Limb (tissue), 2 donors: ENCODE measurements around the gene IP6K3.

Experiments used
- DNase-seq, 2 donors: peaks; one replicate each; pipeline ENCODE4 v3.0.0-alpha.2; 2016; ENCODE audit errors: extremely low spot score in 2 of 2

IP6K3 gene

DNA sequence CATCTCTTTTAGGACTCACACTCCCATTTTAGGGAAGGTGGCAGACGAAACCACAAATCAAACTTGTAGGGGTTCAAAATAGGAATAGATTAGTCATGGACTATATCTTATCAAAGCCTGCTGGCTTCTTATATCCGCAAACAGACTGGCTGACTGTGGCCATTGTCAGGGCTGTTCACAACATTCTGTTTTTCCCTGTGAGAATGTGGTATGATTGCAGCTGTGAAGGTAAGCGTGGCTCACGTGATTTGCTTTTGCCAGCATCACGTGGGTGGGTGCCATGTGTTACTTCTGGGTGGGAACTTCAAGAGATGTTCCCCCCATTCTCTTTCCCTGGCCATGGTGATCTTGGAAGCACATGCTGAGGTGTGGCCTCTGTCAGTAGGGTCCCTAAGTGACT lies 5.9 kb downstream of the IP6K3 start:
- no peak for DNase-seq

DNA sequence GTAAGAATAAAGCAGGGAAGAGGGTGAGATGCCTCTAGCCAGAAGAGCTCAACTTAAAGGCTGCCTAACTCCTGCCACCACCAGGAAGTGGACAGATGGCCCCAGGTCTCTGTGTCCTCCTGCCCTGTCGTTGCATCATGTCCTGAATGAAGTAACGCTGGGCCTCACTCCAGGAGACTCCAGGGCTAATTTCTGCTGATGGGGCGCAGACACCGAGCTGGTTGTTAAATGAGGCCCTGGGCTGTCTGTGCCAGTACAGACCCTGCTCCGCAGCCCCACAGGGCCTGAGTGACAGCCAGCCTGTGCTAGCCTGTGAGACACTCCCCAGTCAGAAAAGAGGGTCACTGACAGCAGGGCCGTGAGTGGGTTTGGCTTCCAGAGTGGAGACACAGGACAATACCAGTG lies 6.5 kb downstream of the IP6K3 start:
- DNase-seq: no peak

DNA sequence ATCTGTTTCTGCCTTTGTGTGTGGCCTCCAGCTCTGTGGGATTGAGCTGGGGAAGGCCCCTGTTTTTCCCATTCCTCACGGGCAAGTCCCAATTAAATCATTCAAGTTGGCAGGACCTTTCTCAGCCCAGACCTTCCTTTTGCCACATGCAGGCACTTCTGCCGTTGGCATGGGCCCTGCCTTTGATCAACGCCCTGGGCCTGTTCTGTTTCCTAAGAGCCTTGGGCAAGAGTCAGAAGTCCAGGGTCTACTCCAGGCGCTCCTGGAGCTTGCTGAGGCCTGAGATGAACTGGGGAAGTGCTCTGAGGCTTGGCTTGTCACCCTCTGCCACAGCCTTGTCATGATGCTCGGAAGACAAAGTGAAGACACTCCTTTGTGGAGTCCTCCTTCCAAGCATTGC lies 7.1 kb downstream of the IP6K3 start:
- DNase-seq: no peak

DNA sequence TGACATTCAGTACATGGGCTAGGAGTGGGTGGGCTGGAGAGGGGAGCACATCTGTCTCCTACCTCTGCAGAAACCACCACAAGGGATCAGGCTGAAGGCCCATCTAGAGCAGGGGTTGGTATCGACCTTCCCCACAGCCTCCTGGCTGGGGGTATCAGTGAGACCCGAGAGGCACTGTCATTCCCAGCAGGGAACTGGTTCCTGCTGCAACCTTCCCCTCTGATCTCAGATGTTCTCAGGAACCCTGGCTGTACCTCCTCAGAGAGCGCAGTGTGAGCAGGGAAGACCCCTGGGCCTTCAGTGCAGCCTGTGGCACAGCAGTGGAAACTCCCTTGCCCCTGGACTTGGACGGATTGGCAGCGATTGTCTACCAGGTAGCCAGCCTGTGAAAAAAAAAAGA lies 7.8 kb downstream of the IP6K3 start:
- DNase-seq: no peak

DNA sequence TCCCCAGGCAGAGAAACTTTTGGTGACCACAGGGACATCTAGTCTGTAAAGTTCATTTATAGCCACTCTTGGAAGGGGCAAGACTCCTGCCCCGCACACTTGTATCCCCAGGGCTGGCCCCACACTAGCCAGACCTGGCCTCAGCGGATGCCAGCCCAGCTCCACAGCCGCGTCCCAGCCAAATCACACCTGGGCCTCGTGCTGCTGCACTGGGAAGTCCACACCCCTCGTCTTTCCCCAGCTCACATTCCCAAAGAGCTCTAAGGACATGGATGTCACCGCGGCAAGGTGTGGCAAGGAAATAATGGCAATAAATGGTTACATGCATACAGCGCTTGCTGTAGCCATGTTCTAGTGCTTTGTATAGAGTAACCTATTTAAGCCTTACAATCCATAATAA lies 8.6 kb downstream of the IP6K3 start:
- DNase-seq: no peak

DNA sequence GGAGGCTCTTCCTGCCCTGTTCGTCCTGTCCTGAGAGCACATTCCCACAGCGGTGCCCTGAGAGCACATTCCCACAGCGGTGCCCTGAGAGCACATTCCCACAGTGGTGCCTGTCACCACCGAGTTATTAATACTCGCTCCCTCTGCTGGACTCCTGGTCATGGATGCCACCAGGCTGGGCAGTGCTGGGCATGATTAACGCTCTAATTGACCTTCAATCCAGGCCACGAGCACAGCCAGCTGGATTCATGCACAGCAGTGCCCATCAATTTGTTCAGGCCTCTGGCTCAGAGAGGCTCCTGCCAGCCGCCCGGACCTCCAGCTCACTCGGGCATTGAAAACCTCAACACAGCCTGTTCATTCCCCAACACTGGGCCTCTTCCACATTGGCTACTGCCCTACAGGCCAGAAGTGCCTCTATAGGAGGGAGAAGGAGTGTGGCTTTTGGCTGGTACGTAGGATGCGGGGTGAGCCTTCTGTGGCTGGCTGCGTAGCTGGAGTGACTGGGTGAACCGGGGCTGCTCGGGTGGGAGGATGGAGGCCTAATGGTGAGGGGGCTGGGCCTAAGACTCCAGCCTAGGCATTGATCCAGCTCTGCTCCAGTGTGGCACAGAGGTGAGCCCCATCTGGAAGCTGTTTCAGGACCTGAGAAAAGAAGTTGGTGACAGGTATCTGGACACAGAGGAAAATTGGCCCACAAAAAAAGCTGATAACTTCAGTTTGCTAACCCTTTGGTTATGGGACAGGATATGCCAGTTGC lies 9.3 kb downstream of the IP6K3 start:
- DNase-seq: no peak

DNA sequence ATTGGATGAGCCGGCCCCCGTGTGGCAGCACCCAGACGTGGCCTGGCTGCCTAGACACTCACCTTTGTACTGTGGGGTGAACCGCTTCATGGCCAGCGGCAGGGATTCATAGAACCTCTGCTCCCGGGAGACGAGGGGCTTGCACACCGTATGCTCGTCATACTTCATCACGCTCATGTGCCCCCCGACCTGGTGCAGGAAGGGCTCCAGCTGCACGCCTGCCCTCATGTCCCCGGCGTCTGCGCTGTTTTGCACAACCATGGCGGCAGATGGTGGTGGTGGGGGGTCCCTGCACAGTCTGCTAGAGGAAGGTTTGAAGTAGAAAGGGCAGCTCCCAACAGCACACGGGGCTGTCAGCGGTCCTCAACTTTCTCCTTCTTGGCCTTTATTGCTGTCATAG lies 11.5 kb downstream of the IP6K3 start:
- DNase-seq: no peak

DNA sequence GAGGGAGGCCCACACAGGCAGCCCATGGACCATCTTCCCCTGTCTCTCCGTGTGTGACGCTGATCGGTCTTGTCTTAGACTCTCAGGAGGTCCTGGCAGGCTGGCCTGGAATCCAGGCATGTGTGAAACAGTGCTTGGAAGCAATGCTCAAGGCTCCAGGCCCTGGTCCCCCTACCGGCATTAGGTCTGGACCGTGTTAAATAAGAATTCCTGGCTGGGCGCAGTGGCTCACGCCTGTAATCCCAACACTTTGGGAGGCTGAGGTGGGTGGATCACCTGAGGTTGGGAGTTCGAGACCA lies 13.0 kb downstream of the IP6K3 start:
- DNase-seq: no peak

DNA sequence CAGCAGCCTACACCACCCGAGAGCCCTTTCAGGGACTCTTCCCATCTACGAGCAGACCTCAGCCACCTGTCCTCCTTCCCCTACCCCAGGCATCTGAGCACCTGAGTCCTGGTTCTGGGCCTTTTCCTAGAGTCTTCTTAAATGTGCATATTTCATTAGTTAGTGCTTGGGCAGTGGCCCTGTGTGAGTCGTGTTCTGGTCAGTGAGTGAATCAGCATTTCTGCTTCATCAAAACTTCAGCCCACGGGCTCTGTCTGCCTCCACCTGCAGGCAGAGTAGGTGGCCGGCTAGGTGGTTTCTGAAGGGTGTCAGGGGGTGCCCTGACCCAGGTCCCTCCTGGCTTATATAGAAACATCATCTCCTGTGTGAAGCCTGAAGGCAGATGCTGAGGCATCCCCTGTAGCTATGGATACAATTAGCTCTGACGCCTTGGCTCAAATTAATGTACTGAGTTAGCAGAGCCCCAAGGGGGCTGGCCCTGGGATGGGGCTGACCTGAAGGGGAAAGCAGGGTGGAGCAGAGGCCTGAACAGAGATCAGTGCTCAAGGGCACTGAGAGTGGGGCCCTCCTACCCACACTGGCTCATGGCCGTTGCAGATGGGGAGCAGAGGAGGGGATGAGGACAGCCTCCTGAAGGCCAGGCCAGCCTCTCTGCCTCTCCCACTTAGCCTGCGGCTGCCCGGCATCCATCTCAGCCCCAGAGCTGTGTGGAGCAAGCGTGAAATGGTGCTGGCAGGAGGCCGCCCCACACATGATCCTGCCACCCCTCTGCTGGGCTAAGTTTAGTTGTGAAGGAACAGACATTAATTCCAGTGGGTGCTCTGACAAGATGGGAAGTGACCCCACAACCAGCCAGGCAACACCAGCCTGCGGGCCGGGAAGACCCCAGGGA lies 13.6 kb downstream of the IP6K3 start:
- no peak for DNase-seq

DNA sequence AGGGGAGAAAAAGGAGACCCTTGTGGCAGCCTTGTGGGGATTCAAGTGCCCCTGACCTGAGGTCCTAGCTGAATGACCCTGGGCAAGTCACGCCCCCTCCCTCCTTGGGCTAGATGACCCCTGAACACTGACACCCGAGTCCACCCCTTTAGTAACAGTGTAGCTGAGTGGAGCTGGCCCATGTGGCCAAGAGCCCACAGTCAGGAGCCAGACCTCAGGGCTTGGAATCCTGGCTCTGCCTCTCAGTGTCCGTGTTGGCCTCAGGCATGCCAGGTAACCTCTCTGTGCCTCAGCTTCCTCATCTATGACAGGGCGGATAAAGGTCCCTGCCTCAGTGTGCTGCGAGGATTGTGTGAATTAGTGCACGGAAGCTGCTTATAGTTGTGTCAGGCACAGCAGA lies 14.3 kb downstream of the IP6K3 start:
- no peak for DNase-seq

DNA sequence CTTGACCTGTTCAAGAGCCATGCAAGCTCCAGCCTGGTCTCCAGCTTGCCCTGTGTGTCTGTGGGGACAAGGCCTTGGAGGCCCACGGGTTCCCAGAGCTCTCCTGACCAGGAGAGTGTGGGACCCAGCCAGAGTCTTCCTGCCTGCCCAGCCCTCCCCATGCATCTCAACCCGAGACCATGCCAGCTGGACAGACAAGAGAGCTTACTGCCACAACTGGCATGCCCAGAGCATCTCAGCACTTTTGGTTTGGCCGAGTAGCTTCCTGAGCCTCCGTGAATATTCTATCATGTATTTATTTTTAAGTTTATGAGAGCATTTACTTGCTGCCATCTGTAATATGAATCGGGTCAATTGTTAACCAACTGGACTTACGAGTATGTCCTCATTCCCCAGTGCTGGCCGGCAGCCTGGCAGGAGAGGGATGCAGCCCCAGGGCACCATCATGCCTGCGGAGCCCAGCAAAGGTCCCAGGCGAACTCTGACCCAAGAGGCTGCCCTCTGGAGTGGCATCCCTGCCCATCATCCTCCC lies 14.9 kb downstream of the IP6K3 start:
- no peak for DNase-seq

DNA sequence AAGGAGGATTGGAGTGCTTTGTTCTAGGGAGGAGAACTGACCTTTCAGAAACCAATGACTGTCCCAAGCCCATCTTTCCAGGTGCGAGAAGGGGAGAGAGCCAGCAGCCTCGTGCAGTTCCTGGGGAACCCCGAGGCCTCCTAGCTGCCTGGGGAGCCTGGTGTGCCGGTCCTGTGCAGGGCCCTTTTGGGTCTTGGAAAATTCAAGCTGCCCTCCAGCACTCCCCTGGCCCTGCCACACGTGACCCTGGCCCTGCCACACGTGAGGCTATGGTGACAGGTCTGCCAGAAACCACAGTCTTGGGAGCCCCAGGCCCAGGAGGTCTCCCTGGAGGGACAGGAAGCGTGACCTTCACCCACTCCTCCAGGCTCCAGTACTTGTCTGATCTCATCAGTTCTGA lies 15.7 kb downstream of the IP6K3 start:
- DNase-seq: no peak

DNA sequence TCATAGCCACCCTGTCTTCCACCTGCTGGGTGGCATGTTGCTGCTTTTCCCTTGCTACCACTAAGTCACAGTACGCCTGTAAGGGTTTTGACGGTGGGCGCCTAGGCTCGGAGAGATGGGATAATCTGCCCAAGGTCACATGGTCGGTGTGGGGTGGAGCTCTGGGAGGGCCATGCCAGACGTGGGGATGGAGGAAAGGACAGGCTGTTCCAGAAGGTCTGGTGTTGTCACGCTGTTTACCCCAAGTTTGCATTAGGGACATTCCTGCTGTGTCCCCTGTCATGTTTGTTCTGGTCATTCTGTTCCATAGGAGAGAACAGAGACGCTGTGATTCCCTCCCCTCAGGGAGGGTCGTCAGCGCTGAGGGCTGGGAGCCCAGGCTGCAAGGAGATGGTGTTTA lies 16.1 kb downstream of the IP6K3 start:
- DNase-seq: no peak

DNA sequence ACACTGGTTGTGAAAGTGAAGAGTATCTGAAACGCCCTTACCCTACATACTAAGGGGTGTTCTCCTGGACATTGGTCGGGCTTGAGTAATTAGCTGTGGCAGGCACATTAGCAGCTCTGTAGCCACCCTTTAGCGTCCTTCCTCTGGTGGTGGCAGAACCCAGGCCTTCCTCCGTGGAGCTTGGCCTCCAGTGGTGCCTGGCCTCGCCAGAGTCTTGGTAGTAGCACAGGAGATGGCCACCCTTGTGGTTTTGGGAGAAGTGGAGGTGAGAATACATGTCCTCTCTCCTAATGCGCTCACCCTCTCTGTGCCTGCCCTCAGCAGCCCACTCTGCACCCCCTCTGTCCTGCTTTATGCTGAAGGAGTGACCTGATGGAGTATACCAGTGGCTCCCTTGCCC lies 17.6 kb downstream of the IP6K3 start:
- no peak for DNase-seq

DNA sequence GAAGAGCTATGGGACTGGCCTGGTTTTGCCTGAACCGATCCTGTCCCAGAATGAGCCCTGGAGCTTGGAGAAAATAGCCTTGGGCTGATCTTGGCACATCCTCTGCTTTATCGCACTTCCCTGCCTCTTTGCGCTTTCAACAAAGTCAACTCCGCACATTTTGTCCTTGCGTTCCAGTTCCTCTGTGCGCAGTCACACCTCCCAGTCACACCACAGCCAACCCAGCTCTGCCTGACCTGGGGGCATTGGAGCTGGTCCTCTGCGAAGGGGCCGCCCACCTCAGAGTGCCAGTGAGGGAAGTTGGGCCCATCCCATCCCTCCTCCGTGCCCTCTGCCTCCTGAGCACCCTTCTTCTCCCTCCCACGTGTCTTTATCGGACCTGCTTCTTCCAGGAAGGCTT lies 18.3 kb downstream of the IP6K3 start:
- DNase-seq: no peak

DNA sequence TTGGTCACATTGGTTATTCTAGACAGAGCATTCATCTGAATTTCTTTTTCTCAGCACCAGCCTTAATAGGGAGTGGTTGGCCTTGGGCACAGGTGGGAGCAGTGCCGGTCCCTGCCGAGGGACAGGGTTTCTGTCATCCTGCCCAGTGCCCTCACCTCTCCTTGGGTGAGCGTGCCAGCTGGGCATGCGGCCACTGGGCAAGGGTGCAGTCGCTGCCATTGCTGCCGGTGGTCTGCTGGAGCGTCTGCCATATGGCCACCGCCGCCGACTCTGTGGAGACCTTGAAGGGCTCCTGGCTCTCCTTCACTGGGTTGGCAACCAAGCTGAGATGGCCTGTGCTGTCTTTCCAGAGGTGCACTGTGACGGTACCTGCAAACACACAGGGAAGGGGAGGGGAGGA lies 18.8 kb downstream of the IP6K3 start:
- DNase-seq: no peak

DNA sequence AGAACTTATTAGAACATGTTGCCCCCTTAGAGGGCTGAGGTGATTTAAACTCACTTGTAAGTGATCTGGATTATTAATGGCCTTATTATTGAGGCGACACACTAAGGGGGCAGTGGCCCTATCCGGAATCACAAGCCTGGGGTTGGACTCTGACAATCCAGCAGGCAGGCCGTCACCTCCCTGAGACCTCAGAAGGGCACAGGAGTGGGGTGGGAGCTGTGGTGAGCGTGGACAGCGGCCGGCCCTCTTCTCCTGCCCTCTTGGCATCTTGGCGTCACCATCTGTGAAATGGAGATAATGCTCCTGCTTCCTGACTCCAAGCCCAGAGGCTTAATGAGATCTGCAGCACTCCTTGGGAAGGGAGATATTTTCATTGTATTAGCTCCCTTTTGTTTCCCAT lies 19.6 kb downstream of the IP6K3 start:
- no peak for DNase-seq

DNA sequence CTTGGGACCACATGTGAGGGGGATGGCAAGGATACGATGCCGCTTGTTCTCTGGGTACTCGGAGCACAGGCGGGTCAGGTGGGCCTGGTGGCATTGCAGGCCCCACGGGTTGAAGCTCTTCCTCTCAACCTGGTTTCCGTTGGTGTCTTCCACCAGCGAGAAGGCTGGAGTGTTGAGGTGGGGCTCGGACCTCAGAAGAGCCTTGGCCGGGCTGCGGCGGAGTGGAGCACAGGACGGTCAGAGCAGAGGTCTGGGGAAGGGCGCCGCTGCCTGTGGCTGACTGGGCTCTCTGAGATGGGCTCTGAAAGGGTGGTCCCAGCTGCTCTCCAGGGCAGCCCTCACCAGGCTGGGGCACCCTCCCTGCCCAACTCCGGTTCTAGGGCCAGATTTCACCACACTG lies 20.0 kb downstream of the IP6K3 start:
- no peak for DNase-seq

DNA sequence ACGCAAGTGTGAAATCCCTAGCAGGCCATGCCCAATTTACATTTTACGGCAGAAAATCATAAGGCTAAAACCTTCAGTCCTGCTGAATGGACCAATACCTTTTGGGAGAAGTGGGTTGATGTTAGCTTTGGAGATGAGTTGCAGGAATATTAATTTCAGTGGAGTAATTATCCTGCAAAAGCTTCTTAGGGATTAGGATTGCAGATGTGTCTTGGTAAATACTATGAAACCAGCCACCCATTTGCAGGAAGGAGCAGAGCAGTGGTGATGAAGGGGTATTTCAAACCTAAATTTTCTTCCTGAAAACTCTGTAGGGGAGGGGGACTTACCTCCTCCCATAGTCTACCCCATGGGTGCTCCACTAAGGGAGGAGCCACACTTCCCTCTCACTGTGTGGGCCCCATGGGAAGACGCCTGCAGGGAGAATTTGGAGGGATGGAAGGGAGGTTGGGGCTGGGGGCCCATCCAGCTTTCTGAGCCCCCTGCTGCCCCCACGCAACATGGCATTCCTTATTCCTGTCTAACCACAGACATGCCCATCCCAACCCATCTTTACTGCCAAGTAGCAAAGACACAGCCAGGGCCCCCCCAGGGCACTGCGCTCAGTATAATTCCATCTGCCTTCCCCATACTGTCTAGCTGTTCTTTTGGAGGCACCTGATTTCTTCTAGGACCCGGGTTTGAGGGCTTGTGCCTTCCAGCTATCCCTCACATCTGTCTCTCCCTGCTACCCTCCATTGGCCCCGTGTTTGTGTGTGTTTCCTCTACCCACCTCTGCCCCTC lies 20.6 kb downstream of the IP6K3 start:
- no peak for DNase-seq

DNA sequence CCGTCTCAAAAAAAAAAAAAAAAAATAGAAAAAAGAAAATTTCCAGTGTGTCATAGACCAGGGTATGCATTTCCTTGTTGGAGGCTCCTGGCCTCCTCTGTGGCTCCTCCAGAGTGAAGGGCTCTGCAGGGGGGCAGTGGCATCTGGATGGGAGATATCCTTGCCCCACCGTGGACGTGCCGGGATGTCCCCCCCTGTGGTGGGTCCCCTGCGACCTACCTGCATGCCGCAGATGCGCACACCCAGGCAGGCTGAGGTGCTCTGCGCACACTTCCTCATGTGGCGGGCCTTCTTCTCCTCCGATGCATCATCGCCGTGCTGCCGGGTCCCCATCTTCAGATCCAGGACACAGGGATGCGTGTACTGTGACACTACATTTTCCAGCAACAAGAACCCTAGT lies 21.5 kb downstream of the IP6K3 start:
- no peak for DNase-seq

DNA sequence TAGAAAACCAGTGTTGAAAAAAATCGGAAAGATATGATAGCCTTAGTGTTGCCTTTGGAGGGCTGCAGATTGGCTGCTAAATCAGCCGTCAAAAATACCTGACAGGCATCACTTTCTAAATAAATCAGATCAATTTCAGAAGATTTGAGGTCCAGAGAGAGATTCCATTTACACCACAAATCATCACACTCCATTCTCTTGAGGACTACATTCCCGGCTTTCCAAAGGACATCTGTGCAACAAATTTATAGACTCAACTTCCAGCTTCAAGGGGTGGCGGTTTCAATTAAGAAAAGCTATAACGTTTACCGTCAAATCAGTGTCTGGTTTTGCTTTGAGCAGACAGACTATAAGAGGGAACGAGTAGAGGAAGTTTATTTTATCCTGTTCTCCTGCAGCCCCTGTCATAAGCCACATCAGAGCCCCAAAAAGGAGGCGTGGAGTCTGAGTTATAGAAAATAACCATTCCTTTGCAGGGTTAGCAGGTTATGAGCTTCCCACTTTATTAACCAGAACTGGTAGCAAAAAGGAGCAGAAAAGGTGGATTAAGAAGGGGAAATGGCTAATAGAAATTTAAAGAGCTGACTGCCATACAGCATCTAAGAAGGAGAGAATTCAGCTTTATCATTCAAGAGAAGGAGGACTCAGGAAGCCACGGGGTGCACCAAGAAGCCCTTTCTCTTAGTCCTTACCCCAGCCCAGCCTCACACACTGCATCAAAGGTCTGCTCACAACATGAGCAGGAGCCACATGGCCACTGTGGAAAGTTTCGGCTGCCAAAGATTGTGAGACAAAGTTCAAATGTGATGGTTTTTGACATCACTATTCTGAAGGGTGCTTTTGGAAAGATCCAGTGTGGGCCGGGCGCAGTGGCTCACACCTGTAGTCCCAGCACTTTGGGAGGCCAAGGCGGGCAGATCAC lies 22.3 kb downstream of the IP6K3 start:
- DNase-seq: no peak
